Left ventricle myocardium superior (tissue), 1 donor: ENCODE data around the gene CD200R1L. TPM values are rescaled to one million over a fixed set of nuclear protein-coding genes. Genes with fewer than 3 reads are reported as not detected.
A peak's percentile ranks its signal among the peaks of the same experiment; 100 is the strongest.

Experiments
- ATAC-seq: fragments of 200-7000 bp; cut with Tn5 transposase; one replicate; pipeline ENCODE4 v1.9.1; 2020; ENCODE audit warnings: mild to moderate bottlenecking, moderate library complexity
- DNase-seq: peaks from one replicate; pipeline ENCODE4 v3.0.0-alpha.2; 2020
- intact Hi-C: fragments of 100-400 bp; cut with micrococcal nuclease; formaldehyde crosslinking; loops from one replicate; pipeline ENCODE4 v1.11.0; 2022
- total RNA-seq: library from RNA; stranded (reverse); fragmentation: NEBNext Ultra II Directional; extraction: Animal tissue kit (Norgen Biotek cat#: 25700); gene quantifications from one replicate; pipeline ENCODE4 v1.2.1, GENCODE V29; 2021
- donor health status: DM: no; HTN: yes; CAD: no; lungs with severe emphysema.

CD200R1L gene
- total RNA-seq, 1 donor from 2014 or later = not detected

DNA sequence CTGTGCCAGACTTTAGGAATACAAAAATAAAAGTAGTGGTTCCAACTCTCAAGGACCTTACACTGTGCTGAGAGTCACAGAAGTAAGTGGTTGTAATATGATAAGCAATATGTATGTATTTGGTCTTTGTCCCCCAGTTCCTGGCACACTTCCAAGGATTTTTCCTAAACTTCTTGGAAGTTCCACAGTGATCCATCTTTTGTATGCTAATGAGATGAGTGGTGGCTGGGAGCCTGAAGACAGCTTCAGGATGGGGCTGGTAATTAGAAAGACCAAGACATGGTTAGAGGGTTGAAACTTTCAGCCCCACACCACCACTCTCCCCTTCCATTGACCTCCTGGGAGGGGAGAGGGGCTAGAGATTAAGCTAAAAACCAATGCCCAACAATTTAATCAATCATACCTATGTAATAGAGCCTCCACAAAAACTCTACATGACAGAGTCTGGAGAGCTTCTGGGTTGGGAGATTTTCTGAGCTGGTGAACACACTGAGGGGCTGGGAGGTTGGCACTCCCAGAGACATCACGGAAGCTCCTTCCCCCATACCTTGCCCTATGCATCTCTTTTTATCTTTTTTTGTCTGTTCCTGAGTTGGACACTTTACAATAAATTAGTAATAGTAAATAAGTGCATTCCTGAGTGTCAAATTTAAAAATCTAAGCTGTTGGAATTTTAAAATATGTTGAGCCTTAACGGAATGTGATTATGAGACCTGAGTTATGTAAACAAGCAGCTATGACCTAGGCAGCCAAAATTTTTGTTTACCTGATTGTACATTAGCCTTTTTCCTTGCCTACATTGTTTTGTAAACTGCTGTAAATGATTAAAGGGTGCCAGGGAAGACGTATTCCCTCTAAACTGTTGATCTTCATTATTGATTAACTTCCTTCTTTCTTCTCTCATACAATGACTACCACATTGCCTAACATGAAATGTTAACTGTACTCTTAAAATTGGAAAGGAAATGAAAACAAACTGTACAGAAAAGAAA, 24.3 kb downstream of the CD200R1L start:
- DNase-seq (no peak), ATAC-seq (no peak)
- intact Hi-C loops = no loop called here

- ATAC-seq (no peak), DNase-seq (no peak)
- intact Hi-C loops = no loop called here
Observed at GRCh38 chr3:112818289-112818688, 28.4 kb downstream of the CD200R1L start.

- DNase-seq (no peak), ATAC-seq (no peak)
- intact Hi-C loops = no loop called here
Observed at GRCh38 chr3:112817797-112818196, 28.9 kb downstream of the CD200R1L start.

DNA sequence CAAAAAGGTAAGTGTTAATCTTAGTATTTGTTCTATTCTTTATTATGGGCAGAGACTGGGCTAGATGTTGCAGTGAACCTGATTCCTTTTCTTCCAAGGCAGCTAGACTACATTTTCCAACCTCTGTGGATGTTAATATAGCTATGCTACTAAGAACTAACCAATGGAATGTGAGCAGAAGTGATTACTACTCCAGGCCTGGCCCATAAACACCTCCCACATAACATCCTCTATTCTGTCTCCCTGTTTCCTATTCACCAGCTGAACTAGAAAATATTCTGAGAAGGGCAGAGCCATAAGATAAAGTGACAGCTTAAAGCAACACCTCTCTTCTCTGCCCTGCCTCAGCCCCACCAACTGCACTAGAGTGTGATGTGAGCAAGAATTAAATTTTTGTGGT, 29.4 kb downstream of the CD200R1L start:
- intact Hi-C loops = no loop called here

GRCh38 chr3:112815981-112816380, 30.7 kb downstream of the CD200R1L start:
- no peak for DNase-seq
- intact Hi-C loops = no loop called here
- ATAC-seq = no peak

More for the DNA sequence above, 29.4 kb downstream of the CD200R1L start:
- ATAC-seq (no peak), DNase-seq (no peak)

DNA sequence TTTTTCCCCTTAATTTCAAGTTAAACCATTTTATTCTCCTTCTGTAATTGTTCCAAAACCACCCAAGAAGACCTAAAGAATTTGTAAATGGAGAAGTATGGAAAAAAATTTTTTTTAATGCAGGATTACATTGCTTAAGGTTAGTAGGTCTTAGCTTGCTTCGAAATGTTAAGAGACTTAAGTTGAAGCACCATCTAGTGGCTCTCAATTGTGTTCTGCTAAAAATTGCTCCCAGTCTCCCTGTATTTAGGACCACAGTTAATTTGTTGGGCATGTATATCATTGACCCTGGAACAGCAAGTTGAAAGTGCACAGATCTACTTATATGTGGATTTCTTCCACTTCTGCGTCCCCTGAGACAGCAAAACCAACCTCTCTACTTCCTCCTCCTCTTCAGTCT, 32.4 kb downstream of the CD200R1L start:
- intact Hi-C loops = loop anchor here (5.0 kb wide), 2 partner anchors 72 to 172 kb away; partner anchors contain the start of gene CCDC80
- ATAC-seq (peak; percentile 32), DNase-seq (no peak)

- DNase-seq (no peak), ATAC-seq (peak; percentile 18)
Observed at GRCh38 chr3:112813723-112814171, 32.9 kb downstream of the CD200R1L start.

GRCh38 chr3:112813016-112813415, 33.6 kb downstream of the CD200R1L start:
- DNase-seq (no peak), ATAC-seq (no peak)
- intact Hi-C loops = loop anchor here (5.0 kb wide), 2 partner anchors 71 to 171 kb away; partner anchors contain the start of gene CCDC80

More at GRCh38 chr3:112813723-112814171, 32.9 kb downstream of the CD200R1L start:
- intact Hi-C loops = loop anchor here (5.0 kb wide), 2 partner anchors 71 to 171 kb away; partner anchors contain the start of gene CCDC80

DNA sequence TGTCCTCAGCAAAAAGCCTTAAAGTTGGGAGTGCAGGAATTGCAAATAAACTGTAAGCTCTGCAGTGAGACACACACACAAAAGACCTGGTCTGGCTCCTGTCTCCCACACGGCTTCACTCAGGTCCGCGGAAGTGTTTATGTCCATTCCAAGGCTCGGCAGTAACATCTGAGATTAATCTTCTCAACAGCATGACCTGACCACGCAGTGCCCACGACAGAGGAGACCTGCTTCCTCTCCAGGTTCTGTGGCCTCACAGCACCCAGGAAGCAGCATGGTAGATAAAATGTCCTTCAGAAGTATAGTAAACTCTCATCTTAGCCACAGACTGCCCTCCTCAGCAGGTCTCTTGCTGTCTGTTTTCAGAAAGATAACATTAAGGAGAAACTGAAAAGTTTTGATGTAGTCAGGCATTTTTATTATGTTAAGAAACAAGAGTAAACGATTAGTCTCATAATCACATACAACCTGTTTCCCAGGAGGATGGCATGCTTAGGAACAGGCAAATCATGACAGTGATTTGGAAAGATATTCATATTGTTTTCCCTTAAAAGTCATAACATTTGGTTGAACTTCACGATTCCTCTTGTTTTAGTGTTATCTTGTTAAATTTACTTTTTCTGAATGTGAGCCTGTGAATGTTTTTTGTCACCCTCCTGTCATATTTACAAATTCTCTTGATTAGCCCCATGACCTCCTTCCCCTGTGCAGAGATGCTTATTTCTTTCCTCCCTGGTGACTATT, 34.6 kb downstream of the CD200R1L start:
- no peak for ATAC-seq
- DNase-seq = peak; percentile 25
- intact Hi-C loops = loop anchor here (5.0 kb wide), 2 partner anchors 70 to 170 kb away; partner anchors contain the start of gene CCDC80

DNA sequence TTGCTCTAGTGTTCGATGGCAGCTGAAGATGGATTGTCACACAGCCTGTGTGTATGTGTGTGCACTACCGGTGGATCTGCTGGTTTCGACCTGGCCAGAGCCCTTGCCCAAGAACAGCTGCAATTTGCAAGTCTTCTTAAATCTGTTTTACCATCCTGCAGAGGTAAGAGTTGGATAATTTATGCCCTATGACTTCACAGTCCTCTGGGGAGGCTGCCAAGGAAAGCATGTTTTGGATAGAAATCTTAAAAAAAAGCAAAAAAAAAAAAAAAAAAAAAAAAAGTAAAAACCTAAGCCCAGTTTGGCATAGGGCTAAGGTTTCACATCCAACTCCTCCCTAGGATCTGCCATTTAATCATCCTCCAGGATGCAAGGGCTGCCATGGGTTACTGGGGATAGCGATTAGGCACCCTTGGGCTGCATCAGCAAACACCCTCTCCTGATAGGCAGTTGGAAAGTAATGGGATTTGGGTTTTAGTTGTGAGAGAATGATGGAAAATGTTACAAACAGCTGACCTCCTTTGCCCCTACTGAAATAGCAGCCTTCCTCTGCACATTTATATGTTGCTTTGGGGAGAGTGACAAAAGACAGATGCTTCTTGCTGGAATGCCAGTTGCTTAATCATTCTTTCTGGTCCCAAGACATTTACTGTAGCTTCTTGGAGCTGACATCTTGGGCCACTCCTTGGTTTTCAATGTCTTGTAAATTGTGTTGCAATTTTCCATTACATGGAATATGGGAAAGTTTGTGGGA, 35.4 kb downstream of the CD200R1L start:
- DNase-seq (peak; percentile 44), ATAC-seq (peak; percentile 86)
- intact Hi-C loops = loop anchor here (5.0 kb wide), 2 partner anchors 69 to 169 kb away; partner anchors contain the start of gene CCDC80

DNA sequence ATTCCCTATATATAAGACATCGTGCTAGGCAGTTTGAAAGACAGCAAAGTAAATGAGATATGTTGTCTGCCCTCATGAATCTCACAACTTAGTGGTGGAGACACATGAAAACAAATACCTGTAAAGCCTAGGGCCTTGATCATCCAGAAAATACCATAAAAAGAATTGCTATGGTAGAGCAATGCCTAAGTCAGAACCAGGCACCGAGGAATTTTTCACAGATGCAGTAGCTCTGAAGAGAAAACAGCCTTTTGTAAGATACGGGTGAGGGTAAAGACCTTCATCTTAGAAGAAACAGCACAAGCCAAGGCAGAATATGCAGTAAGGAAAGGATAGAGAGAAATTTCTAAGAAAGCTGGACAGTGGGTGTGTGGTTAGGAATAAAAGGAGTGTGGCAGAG, 36.1 kb downstream of the CD200R1L start:
- intact Hi-C loops = loop anchor here (5.0 kb wide), 2 partner anchors 68 to 168 kb away; partner anchors contain the start of gene CCDC80
- ATAC-seq = no peak
- no peak for DNase-seq

- no peak for DNase-seq
- intact Hi-C loops = no loop called here
- no peak for ATAC-seq
Observed at GRCh38 chr3:112808136-112808535, 38.5 kb downstream of the CD200R1L start.

DNA sequence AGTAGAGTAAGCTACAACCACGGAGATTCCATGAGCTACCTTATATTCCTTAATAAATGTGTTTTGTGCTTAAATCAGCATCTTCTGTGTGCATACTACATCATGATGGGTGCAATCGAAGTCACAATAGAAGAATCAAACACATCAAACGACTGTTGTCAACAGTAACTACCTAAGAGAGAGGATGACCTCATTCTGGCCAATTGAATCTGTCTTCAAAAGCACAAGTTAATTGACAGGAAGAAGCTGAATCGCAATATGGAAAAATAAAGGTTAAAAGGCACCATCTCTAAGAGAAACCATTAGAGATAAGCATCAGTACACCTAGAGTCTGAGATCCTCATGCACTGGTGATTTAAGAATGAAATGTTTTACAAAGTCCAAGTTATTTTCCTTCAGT, 39.0 kb downstream of the CD200R1L start:
- ATAC-seq (no peak), DNase-seq (no peak)
- intact Hi-C loops = no loop called here

- DNase-seq (no peak), ATAC-seq (no peak)
- intact Hi-C loops = no loop called here
Observed at GRCh38 chr3:112806903-112807302, 39.8 kb downstream of the CD200R1L start.

DNA sequence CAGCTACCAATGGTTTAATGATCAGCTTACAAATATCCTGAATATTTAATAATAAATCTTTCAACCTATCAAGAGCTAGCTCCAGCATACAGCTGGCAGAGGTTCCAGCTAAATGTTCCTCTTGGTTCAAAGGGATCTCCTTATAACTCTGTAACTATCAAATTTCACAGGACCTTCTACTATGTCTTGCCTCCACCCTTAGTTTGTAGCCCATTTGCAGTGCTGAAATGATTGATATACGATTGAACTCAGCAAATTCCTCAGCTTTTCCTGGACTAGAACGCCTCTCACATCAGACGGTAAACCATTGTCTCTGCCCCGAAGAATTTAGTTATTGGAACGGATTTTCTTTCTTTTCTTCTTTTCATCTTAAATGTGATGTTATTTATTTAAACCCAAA, 41.5 kb downstream of the CD200R1L start:
- DNase-seq (no peak), ATAC-seq (no peak)
- intact Hi-C loops = no loop called here

- DNase-seq (no peak), ATAC-seq (no peak)
- intact Hi-C loops = no loop called here
Observed at GRCh38 chr3:112804021-112804420, 42.6 kb downstream of the CD200R1L start.

DNA sequence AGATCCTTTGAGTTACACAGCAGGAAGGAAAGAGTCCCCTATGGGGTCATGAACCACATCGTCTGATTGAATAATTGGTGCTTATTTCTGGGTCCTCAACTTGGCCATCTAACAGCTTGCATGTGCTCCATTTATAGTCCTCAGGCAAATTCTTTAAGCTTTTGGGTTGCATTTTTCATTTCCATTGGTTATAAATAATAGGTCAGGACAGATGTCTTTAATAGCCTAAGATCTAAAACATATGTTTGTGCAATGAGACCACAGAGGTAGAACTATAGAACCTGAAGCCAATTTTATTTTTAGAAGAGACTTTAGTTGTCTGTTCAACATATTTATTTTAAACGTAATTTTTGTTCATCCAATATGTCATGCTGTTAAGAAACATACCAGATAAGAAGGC, 43.2 kb downstream of the CD200R1L start:
- intact Hi-C loops = no loop called here
- DNase-seq (no peak), ATAC-seq (no peak)

DNA sequence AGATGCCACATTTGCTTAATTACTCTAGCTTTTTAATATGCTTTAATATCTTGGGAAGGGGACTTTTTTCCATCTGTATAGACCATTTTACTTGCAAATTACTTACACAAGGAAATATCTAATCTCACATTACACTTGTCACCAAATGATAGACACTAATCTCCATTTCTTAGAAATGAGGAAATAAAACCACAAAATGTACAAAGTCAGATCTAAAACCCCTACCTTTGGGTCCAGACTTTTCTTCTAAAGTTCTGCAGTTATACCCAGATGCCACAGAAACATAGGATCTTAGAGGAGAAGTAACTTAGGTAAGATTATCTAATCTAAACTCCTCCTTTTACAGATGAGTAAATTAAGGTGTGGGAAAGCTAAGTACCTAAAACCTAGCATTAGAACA, 44.3 kb downstream of the CD200R1L start:
- DNase-seq (no peak), ATAC-seq (no peak)
- intact Hi-C loops = no loop called here

DNA sequence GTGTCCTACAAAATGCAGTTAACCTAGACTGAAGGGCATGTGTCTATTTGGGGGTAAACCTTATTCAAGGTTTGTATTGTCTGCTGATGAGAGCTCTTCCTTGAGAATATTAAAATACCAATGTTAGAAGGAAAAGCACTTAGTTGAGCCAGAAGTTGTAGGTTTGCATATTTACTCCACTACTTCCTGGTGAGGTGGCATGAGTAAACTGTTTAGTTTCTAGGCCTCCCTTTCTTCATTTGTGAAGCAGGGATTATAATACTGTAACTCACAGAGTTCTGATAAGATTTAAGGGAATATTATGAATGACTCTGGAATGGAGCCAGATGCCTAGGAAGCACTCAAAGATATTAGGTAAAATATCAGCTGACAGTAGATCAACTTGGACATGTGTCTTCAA, 46.7 kb downstream of the CD200R1L start:
- intact Hi-C loops = no loop called here
- no peak for ATAC-seq
- no peak for DNase-seq
